HG02970 (cell line): ENCODE data around the gene RIPPLY1.
A peak's percentile ranks its signal among the peaks of the same experiment; 100 is the strongest.
"Not testable (repeated sequence)": the region's sequence is repeated elsewhere in the genome, so short reads cannot be mapped to it uniquely, and the experiment has no call there.

Experiments
- ATAC-seq: cut with Tn5 transposase; IDR thresholded peaks from one replicate; pipeline ENCODE4 v1.9.1; 2021; ENCODE audit warnings: mild to moderate bottlenecking, moderate library complexity, moderate number of reproducible peaks; ENCODE audit not compliant: unreplicated experiment, low FRiP score

RIPPLY1 gene

GRCh38 chrX:106917830-106918500 is 14.8 kb upstream of the RIPPLY1 start:
- ATAC-seq, result no peak

- ATAC-seq, result no peak
Measured at GRCh38 chrX:106912864-106913263, 9.7 kb upstream of the RIPPLY1 start.

GRCh38 chrX:106906361-106906760 is 3.2 kb upstream of the RIPPLY1 start:
- no peak for ATAC-seq

GRCh38 chrX:106905064-106905708 is 2.0 kb upstream of the RIPPLY1 start:
- no peak for ATAC-seq

- no peak for ATAC-seq
Measured at GRCh38 chrX:106903856-106904528, 851 bp upstream of the RIPPLY1 start.

GRCh38 chrX:106902684-106903083 is 457 bp downstream of the RIPPLY1 start:
- ATAC-seq, result no peak

- no peak for ATAC-seq
Measured at GRCh38 chrX:106901781-106902219, 1.3 kb downstream of the RIPPLY1 start.

- no peak for ATAC-seq
Measured at GRCh38 chrX:106901341-106901740, 1.8 kb downstream of the RIPPLY1 start.

GRCh38 chrX:106899841-106900240 is 3.3 kb downstream of the RIPPLY1 start:
- ATAC-seq, result no peak

- no peak for ATAC-seq
Measured at GRCh38 chrX:106899276-106899675, 3.9 kb downstream of the RIPPLY1 start.

GRCh38 chrX:106898462-106898861 is 4.7 kb downstream of the RIPPLY1 start:
- peak; percentile 56 for ATAC-seq

- ATAC-seq, result no peak
Measured at GRCh38 chrX:106897259-106897658, 5.9 kb downstream of the RIPPLY1 start.

- no peak for ATAC-seq
Measured at GRCh38 chrX:106894978-106895452, 8.1 kb downstream of the RIPPLY1 start.

- peak; percentile 70 for ATAC-seq
Measured at GRCh38 chrX:106894392-106894909, 8.7 kb downstream of the RIPPLY1 start.

- no peak for ATAC-seq
Measured at GRCh38 chrX:106891762-106892460, 11.2 kb downstream of the RIPPLY1 start.

GRCh38 chrX:106889468-106889867 is 13.7 kb downstream of the RIPPLY1 start:
- ATAC-seq, result no peak

- no peak for ATAC-seq
Measured at GRCh38 chrX:106875151-106875550, 28.0 kb downstream of the RIPPLY1 start.

- ATAC-seq, result no peak
Measured at GRCh38 chrX:106874075-106874474, 29.1 kb downstream of the RIPPLY1 start.

GRCh38 chrX:106872796-106873195 is 30.3 kb downstream of the RIPPLY1 start:
- ATAC-seq, result not testable (repeated sequence)

GRCh38 chrX:106863697-106864096 is 39.4 kb downstream of the RIPPLY1 start:
- ATAC-seq, result no peak
